ENCODE results near the gene OS9.

The OS9 gene

DNA sequence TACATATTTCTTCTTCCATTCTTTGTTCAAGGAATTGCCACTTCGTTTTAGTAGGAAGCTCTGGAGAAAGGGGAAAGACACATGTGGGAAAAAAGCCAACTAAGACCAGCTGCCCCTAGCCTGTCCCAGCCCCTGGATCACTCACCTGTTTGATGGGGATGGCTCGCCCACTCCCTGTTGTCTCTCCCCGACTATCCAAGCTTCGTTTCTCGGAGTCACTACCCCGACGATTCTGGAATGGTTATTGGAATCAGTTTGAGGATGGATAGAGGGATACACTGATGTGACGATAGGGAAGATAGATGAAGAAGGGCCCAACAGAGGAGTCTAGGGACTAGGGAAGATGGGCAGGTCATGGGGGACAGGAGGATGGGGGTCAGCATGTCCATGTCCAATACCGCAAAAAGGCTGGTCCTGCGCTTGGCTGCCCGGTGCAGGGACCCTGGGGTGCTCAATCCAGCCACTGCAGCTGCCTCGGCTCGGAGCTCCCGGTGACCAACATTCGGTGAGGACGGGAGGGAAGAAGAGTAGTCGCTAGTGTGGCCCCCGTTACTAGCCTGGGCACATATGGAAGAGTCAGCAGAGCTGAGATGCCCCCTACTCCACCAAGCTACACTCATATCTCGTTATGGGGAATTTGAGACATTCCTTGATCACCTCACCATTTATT, 37.6 kb downstream of the OS9 start:
- TF ChIP-seq FOXP2 (optimal IDR thresholded peaks at IDR 0.05; ENCODE audit: control extremely low read depth, extremely low read length, insufficient read depth) (no peak), POLR2AphosphoS5 (IDR thresholded peaks at IDR 0.05; ENCODE audit: borderline replicate concordance, low read depth, low read length) (no peak), EZH2 (IDR thresholded peaks at IDR 0.05) (no peak)
- Histone ChIP-seq H3K9me3 (ENCODE audit: low read depth, low read length) (no peaks in the 10 kb centered on the region), H3K4me3 (no peak overlapping the region), H3K27ac (no peak overlapping the region), H3K36me3 (ENCODE audit: insufficient read depth, low read length) (no peaks in the 10 kb centered on the region), H3K9ac (ENCODE audit: insufficient read length) (no peak overlapping the region)
- DNase-seq (ENCODE audit: low read depth, low spot score): no peak

- no peak for DNase-seq (ENCODE audit: low read depth, low spot score)
- TF ChIP-seq EZH2 (IDR thresholded peaks at IDR 0.05): no peak
- TF ChIP-seq POLR2AphosphoS5 (IDR thresholded peaks at IDR 0.05; ENCODE audit: borderline replicate concordance, low read depth, low read length): no peak
- TF ChIP-seq FOXP2 (optimal IDR thresholded peaks at IDR 0.05; ENCODE audit: control extremely low read depth, extremely low read length, insufficient read depth): no peak
- H3K36me3 ChIP-seq (ENCODE audit: insufficient read depth, low read length): no peaks in the 10 kb centered on the region
Measured at GRCh38 chr12:57732270-57732669, 38.3 kb downstream of the OS9 start.

GRCh38 chr12:57732726-57733593, 39.0 kb downstream of the OS9 start:
- no peaks in the 10 kb centered on the region for H3K9me3 ChIP-seq (ENCODE audit: low read depth, low read length)
- H3K36me3 ChIP-seq (ENCODE audit: insufficient read depth, low read length): no peaks in the 10 kb centered on the region
- no peak overlapping the region for H3K4me3 ChIP-seq
- H3K27ac ChIP-seq: no peak overlapping the region
- no peak for DNase-seq (ENCODE audit: low read depth, low spot score)
- no peak for TF ChIP-seq POLR2AphosphoS5 (IDR thresholded peaks at IDR 0.05; ENCODE audit: borderline replicate concordance, low read depth, low read length)
- no peak for TF ChIP-seq EZH2 (IDR thresholded peaks at IDR 0.05)
- TF ChIP-seq FOXP2 (optimal IDR thresholded peaks at IDR 0.05; ENCODE audit: control extremely low read depth, extremely low read length, insufficient read depth): no peak
- H3K9ac ChIP-seq (ENCODE audit: insufficient read length): no peak overlapping the region

More at GRCh38 chr12:57732270-57732669, 38.3 kb downstream of the OS9 start:
- Histone ChIP-seq H3K9me3 (ENCODE audit: low read depth, low read length) (no peaks in the 10 kb centered on the region), H3K4me3 (no peak overlapping the region), H3K27ac (no peak overlapping the region), H3K9ac (ENCODE audit: insufficient read length) (no peak overlapping the region)

GRCh38 chr12:57733928-57734327, 40.0 kb downstream of the OS9 start:
- DNase-seq (ENCODE audit: low read depth, low spot score): no peak
- Histone ChIP-seq H3K9me3 (ENCODE audit: low read depth, low read length) (no peaks in the 10 kb centered on the region), H3K9ac (ENCODE audit: insufficient read length) (no peak overlapping the region), H3K36me3 (ENCODE audit: insufficient read depth, low read length) (no peaks in the 10 kb centered on the region), H3K27ac (no peak overlapping the region), H3K4me3 (no peak overlapping the region)
- TF ChIP-seq POLR2AphosphoS5 (IDR thresholded peaks at IDR 0.05; ENCODE audit: borderline replicate concordance, low read depth, low read length) (no peak), EZH2 (IDR thresholded peaks at IDR 0.05) (no peak), FOXP2 (optimal IDR thresholded peaks at IDR 0.05; ENCODE audit: control extremely low read depth, extremely low read length, insufficient read depth) (no peak)

DNA sequence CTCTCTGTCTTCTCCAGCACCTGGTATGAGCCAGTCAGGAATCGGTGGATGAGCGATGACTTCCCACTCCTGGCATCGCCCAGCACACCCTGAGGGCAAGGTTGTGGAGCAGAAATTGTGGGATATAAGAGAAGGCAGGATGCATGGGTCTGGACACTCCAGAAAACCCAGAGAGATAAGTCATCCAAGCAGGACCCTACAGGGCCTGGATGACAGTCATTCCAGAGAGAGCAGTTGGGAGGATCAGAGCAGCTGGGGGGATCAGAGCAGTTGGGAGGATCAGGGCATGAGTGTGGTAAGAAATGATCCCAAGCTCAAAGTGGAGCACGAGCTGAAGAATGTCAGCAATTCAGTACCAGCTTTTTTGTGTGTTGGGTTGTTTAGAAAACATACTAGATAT, 40.7 kb downstream of the OS9 start:
- H3K36me3 ChIP-seq (ENCODE audit: insufficient read depth, low read length): no peaks in the 10 kb centered on the region
- H3K4me3 ChIP-seq: no peak overlapping the region
- H3K27ac ChIP-seq: no peak overlapping the region
- no peak for DNase-seq (ENCODE audit: low read depth, low spot score)
- no peak overlapping the region for H3K9ac ChIP-seq (ENCODE audit: insufficient read length)
- H3K9me3 ChIP-seq (ENCODE audit: low read depth, low read length): no peaks in the 10 kb centered on the region
- TF ChIP-seq POLR2AphosphoS5 (IDR thresholded peaks at IDR 0.05; ENCODE audit: borderline replicate concordance, low read depth, low read length): no peak
- TF ChIP-seq FOXP2 (optimal IDR thresholded peaks at IDR 0.05; ENCODE audit: control extremely low read depth, extremely low read length, insufficient read depth): no peak

GRCh38 chr12:57735198-57735855, 41.4 kb downstream of the OS9 start:
- H3K9me3 ChIP-seq (ENCODE audit: low read depth, low read length): no peaks in the 10 kb centered on the region
- no peak overlapping the region; the same call in 1 of the 2 replicates for H3K4me3 ChIP-seq
- H3K36me3 ChIP-seq (ENCODE audit: insufficient read depth, low read length): no peaks in the 10 kb centered on the region
- no peak for TF ChIP-seq POLR2AphosphoS5 (IDR thresholded peaks at IDR 0.05; ENCODE audit: borderline replicate concordance, low read depth, low read length)
- TF ChIP-seq FOXP2 (optimal IDR thresholded peaks at IDR 0.05; ENCODE audit: control extremely low read depth, extremely low read length, insufficient read depth): no peak
- no peak for TF ChIP-seq EZH2 (IDR thresholded peaks at IDR 0.05)
- DNase-seq (ENCODE audit: low read depth, low spot score): no peak
- H3K9ac ChIP-seq (ENCODE audit: insufficient read length): no peak overlapping the region
- H3K27ac ChIP-seq: no peak overlapping the region

DNA sequence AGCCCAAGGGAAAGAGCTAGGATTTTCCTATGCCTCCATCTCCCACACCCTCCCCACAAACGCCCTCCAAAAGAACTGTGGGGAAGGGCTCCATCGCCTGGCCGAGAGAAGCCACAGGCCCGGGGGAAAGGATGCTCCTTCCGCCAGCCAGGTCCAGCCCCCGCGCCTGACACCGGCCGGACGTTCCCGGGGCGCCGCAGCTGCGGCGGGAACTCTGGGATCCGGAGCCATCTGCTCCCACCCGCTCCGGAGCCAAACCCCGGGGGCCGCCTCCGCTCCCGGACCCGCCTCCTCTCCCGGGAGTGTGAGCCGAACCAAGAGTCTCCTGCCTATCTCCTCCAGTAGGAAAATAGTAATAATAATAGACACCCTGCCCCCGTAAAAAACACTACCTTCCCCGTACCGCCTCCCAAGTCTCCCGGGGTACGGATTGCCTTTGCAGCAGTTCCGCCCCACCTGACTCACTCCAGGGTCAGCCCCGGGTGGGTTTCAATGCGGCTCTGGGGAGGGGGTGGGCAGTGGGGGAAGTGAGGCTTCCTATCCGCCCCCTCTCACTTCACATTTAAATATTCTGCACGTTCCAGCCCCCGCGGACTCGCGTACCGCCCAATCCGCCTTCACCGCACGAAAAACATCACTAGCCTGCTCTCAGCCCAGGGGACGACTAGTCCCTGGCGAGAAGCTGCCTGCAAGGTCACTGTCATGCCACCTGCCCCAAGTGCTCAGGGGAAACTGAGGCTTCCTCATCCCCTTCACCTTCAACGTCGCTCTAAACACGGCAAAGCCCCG, 42.2 kb downstream of the OS9 start:
- no peak for DNase-seq (ENCODE audit: low read depth, low spot score)
- no peak overlapping the region for H3K9ac ChIP-seq (ENCODE audit: insufficient read length)
- H3K36me3 ChIP-seq (ENCODE audit: insufficient read depth, low read length): no peaks in the 10 kb centered on the region
- H3K27ac ChIP-seq: no peak overlapping the region
- H3K9me3 ChIP-seq (ENCODE audit: low read depth, low read length): no peaks in the 10 kb centered on the region
- TF ChIP-seq FOXP2 (optimal IDR thresholded peaks at IDR 0.05; ENCODE audit: control extremely low read depth, extremely low read length, insufficient read depth) (no peak), POLR2AphosphoS5 (IDR thresholded peaks at IDR 0.05; ENCODE audit: borderline replicate concordance, low read depth, low read length) (no peak), EZH2 (IDR thresholded peaks at IDR 0.05) (no peak)
- H3K4me3 ChIP-seq: peak overlapping the region; percentile 77
